Thyroid gland (tissue), 4 donors: ENCODE measurements around the gene SYPL2. TPM values are rescaled to one million over a fixed set of nuclear protein-coding genes. Genes with fewer than 3 reads are reported as not detected.
A peak's percentile ranks its signal among the peaks of the same experiment; 100 is the strongest.

Experiments
- DNase-seq, 2 donors: peaks; one replicate each; pipeline ENCODE4 v3.0.0-alpha.2; 2019
- H3K27ac ChIP-seq, 3 donors: fragments of 200-600 bp; sonication (generic); 1 replicate in 2 of 3; 2 replicates in 1 of 3; pipeline ENCODE4 v1.5.1; 2016 to 2019; ENCODE audit warnings: mild to moderate bottlenecking in 1 of 3, moderate library complexity in 1 of 3
- H3K27me3 ChIP-seq: fragments of 200-600 bp; sonication (generic); one replicate; pipeline ENCODE4 v1.5.1; 2019
- H3K36me3 ChIP-seq, 2 donors: fragments of 200-600 bp; sonication (generic); one replicate each; pipeline ENCODE4 v1.5.1; 2016 to 2019
- H3K4me1 ChIP-seq, 2 donors: fragments of 200-600 bp; sonication (generic); one replicate each; pipeline ENCODE4 v1.5.1; 2017 to 2019
- H3K4me3 ChIP-seq, 3 donors: fragments of 200-600 bp; sonication (generic); replicated peaks in 1 of 3; 1 replicate in 2 of 3; 2 replicates in 1 of 3; pipeline ENCODE4 v1.5.1; 2016; ENCODE audit warnings: mild to moderate bottlenecking in 1 of 3
- H3K9me3 ChIP-seq: fragments of 200-600 bp; sonication (generic); one replicate; pipeline ENCODE4 v1.5.1; 2017
- POLR2A ChIP-seq, 2 donors: fragments of 450-650 bp; IDR thresholded peaks; one replicate each; pipeline ENCODE4 v1.6.1; 2017; ENCODE audit warnings: antibody characterized with exemption in 2 of 2, mild to moderate bottlenecking in 2 of 2, moderate library complexity in 1 of 2
- WGBS, 2 donors: methylation state at CpG; one replicate each; pipeline ENCODE4 v1.1.5; 2017; 5-methylcytosine and 5-hydroxymethylcytosine counted together
- intact Hi-C: fragments of 100-400 bp; cut with DNase I; formaldehyde crosslinking; loops from one replicate; pipeline ENCODE4 v1.15.1; 2023
- total RNA-seq, 4 donors: library from RNA; depleted of rRNA; stranded (reverse); fragments of >200 nt; gene quantifications; one replicate each; pipeline ENCODE4 v1.2.3, GENCODE V29; 2016
- TF ChIP-seq, protein P1 (sequence below), 6 experiments: fragments of 200-600 bp in 3 of 6; fragments of 450-650 bp in 3 of 6; sonication (generic) in 3 of 6; IDR thresholded peaks; one replicate each; pipeline ENCODE4 v1.5.1; 2016 to 2019; ENCODE audit warnings: antibody characterized with exemption in 6 of 6, mild to moderate bottlenecking in 2 of 6, inconsistent platforms in 1 of 6, moderate library complexity in 1 of 6

SYPL2 gene
- total RNA-seq, 4 donors from 2014 or later = 7.9 to 12.4 (median 9.1) TPM

DNA sequence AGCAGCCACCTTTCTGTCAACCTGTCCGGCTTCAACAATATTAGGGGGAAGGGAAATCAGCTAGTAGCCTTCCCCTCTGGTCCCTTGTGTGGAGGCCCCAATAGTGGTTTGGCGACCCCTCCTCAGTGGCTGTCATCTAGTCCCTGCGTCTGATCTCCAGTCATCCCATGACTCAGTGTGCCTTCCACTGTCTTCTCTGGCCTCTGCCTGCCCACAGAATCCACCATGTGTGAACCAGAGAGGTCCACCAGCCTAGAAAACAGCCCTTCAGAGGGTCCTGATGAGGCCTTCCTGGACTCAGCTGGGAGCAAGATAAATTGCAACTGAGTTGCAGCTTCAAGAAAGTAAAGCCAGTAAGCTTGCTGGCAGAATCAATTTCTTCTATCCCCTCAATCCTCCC lies 13.6 kb downstream of the SYPL2 start:
- Histone ChIP-seq H3K27ac (no peak overlapping the region), H3K4me1 (peaks cover 12% of the 10 kb centered on the region in 2 donors), H3K9me3 (no peaks in the 10 kb centered on the region), H3K27me3 (no peaks in the 10 kb centered on the region), H3K4me3 (no peak overlapping the region), H3K36me3 (no peaks in the 10 kb centered on the region)
- TF ChIP-seq, protein P1, sequence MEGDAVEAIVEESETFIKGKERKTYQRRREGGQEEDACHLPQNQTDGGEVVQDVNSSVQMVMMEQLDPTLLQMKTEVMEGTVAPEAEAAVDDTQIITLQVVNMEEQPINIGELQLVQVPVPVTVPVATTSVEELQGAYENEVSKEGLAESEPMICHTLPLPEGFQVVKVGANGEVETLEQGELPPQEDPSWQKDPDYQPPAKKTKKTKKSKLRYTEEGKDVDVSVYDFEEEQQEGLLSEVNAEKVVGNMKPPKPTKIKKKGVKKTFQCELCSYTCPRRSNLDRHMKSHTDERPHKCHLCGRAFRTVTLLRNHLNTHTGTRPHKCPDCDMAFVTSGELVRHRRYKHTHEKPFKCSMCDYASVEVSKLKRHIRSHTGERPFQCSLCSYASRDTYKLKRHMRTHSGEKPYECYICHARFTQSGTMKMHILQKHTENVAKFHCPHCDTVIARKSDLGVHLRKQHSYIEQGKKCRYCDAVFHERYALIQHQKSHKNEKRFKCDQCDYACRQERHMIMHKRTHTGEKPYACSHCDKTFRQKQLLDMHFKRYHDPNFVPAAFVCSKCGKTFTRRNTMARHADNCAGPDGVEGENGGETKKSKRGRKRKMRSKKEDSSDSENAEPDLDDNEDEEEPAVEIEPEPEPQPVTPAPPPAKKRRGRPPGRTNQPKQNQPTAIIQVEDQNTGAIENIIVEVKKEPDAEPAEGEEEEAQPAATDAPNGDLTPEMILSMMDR (IDR thresholded peaks at IDR 0.05) = no peak
- no peak for TF ChIP-seq POLR2A (IDR thresholded peaks at IDR 0.05)
- WGBS, 2 donors = 80 to 82% methylated on average over 3 of the region's 3 CpGs
- DNase-seq = no peak
- intact Hi-C loops = loop anchor here (10.0 kb wide), 1 partner anchor 225 kb away; no protein-coding TSS in a partner anchor

DNA sequence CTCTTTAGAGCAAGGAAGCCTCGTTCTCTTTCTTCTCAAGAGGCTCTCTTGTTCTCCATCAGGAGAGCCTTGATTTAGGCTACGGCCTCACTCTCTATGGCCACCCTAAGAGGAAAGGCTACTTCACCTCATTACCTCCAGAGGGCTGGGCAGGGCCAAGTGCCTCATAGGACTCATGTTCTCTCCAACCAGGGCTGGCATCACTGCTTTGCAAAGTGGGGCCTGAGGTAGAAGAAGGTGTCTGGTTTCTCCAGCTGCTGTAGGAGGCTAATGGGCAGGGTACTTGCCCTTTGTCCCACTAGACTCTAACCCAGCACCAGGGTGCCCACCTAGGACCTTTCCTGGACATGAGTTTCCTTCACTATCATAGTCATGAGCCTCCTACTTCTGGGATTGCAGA lies 15.3 kb downstream of the SYPL2 start:
- intact Hi-C loops = loop anchor here (10.0 kb wide), 1 partner anchor 227 kb away; no protein-coding TSS in a partner anchor
- Histone ChIP-seq H3K27me3 (no peaks in the 10 kb centered on the region), H3K4me3 (no peak overlapping the region), H3K27ac (no peak overlapping the region), H3K36me3 (no peaks in the 10 kb centered on the region), H3K9me3 (no peaks in the 10 kb centered on the region), H3K4me1 (peaks cover 12 to 16% of the 10 kb centered on the region in 2 donors)
- no peak for DNase-seq
- TF ChIP-seq, protein P1 (IDR thresholded peaks at IDR 0.05) = no peak
- TF ChIP-seq POLR2A (IDR thresholded peaks at IDR 0.05) = no peak
- WGBS, 2 donors = 73 to 82% methylated on average over 2 of the region's 2 CpGs

DNA sequence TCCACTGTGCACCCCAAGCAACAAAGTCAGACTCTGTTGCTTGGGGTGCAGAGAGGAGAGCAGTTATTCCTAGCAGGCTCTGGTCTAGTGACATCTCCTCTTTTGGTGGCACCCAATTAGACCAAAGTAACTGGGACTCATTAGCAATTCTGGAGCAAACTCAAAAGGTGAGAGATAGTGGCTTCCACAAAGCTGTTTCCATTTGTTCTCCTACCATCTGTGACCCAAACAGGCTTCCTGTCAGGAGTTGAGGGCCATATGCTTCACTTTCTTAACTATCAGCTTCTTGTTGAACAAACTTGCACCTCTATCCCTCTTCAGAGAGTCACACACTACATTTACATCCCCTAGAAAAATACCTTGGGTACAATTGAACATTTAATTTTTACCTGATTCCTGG lies 15.9 kb downstream of the SYPL2 start:
- no peak overlapping the region for H3K4me3 ChIP-seq
- H3K4me1 ChIP-seq = peaks cover 12 to 16% of the 10 kb centered on the region in 2 donors
- TF ChIP-seq POLR2A (IDR thresholded peaks at IDR 0.05) = no peak
- TF ChIP-seq, protein P1 (IDR thresholded peaks at IDR 0.05) = no peak
- no peak overlapping the region for H3K27ac ChIP-seq
- intact Hi-C loops = loop anchor here (10.0 kb wide), 1 partner anchor 227 kb away; no protein-coding TSS in a partner anchor
- no peaks in the 10 kb centered on the region for H3K9me3 ChIP-seq
- no peaks in the 10 kb centered on the region for H3K36me3 ChIP-seq
- H3K27me3 ChIP-seq = no peaks in the 10 kb centered on the region
- no peak for DNase-seq

DNA sequence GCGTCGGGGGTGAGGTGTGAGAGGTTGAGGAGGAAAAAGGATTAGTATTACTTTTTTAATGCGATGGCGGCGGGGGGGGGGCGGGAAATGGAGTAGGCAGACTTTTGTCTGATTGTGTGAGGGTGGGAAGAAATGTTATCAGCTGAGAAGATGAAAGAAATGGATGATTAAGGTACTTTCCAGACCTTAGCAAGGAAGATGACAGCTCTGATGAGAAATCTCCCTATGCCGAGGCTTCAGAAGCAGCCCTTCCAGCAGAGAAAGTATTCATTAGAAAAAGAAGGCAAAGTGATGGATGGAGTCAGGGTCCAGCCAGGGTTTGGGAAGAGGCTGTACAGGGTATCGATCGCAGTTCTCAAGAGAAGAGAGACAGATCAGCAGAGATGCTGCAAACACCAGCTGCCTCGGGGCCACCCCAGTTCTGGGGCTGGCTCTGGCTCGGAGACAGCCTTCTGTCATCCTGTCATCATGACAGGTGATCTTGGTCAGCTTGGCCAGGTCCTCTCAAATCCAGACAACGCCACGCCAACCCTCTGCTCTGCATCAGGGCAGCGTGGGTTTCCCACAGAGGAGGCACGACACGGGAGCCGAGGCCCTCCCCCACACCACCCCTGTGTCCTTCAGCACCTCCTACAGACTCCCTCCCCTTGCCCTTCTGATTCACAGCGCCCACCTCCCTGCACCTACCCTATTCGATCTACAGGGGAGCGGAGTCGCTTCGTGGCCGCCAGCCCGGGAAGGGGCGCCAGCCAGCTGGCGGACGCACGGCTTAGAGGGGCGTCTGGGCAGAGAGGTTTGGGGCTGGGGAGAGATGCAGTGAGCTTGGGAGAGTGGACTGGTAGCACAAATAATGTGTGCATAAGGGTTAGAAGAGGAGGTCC lies 16.7 kb downstream of the SYPL2 start:
- 12 to 13% methylated on average over 29 of the region's 29 CpGs for WGBS, 2 donors
- Histone ChIP-seq H3K36me3 (no peaks in the 10 kb centered on the region), H3K4me3 (peak overlapping the region; percentile 11 to 43 (median 31)), H3K9me3 (no peaks in the 10 kb centered on the region), H3K4me1 (peaks cover 12 to 16% of the 10 kb centered on the region in 2 donors), H3K27ac (no peak overlapping the region), H3K27me3 (no peaks in the 10 kb centered on the region)
- no peak for TF ChIP-seq POLR2A (IDR thresholded peaks at IDR 0.05)
- TF ChIP-seq, protein P1 (IDR thresholded peaks at IDR 0.05) = no peak
- peak in 1 of 2 donors; percentile 37 for DNase-seq
- intact Hi-C loops = loop anchor here (10.0 kb wide), 1 partner anchor 228 kb away; no protein-coding TSS in a partner anchor
